GM23338 (cell line): ENCODE measurements around the gene BHLHA15. TPM values are rescaled to one million over a fixed set of nuclear protein-coding genes. Genes with fewer than 3 reads are reported as not detected.

Source experiments
- ATAC-seq: fragments of 200-7000 bp; cut with Tn5 transposase; 3 replicates; pipeline ENCODE4 v1.9.1; 2020
- DNase-seq: peaks from one replicate; pipeline ENCODE4 v3.0.0-alpha.2; 2015; ENCODE audit warnings: low spot score
- H2AFZ ChIP-seq: fragments of 200-600 bp; sonication (generic); 2 replicates; pipeline ENCODE4 v1.8.0; 2016; ENCODE audit warnings: antibody characterized with exemption, mild to moderate bottlenecking, moderate library complexity
- H3F3A ChIP-seq: fragments of 200-600 bp; sonication (generic); replicated peaks from 2 replicates; pipeline ENCODE4 v1.8.0; 2017; ENCODE audit warnings: antibody characterized with exemption, mixed run types, low read depth
- H3K27ac ChIP-seq: fragments of 200-600 bp; sonication (generic); 2 replicates; pipeline ENCODE4 v1.6.1; 2016; ENCODE audit warnings: low read depth
- H3K27me3 ChIP-seq: fragments of 200-600 bp; sonication (generic); 2 replicates; pipeline ENCODE4 v1.8.0; 2016; ENCODE audit warnings: mild to moderate bottlenecking, mixed run types, moderate library complexity; ENCODE audit not compliant: insufficient read depth
- H3K36me3 ChIP-seq: fragments of 200-600 bp; sonication (generic); 2 replicates; pipeline ENCODE4 v1.8.0; 2016; ENCODE audit warnings: mild to moderate bottlenecking; ENCODE audit not compliant: insufficient read depth
- H3K4me1 ChIP-seq: fragments of 200-600 bp; sonication (generic); 2 replicates; pipeline ENCODE4 v1.8.0; 2016; ENCODE audit warnings: mild to moderate bottlenecking, moderate library complexity; ENCODE audit not compliant: insufficient read depth
- H3K4me2 ChIP-seq: fragments of 200-600 bp; sonication (generic); 2 replicates; pipeline ENCODE4 v1.7.1; 2017; ENCODE audit warnings: mixed run types
- H3K4me3 ChIP-seq: fragments of 200-600 bp; sonication (generic); 2 replicates; pipeline ENCODE4 v1.6.1; 2016; ENCODE audit warnings: mixed run types
- H3K79me2 ChIP-seq: fragments of 200-600 bp; sonication (generic); replicated peaks from 2 replicates; pipeline ENCODE4 v1.8.0; 2017; ENCODE audit warnings: mild to moderate bottlenecking; ENCODE audit not compliant: insufficient read depth
- H3K9me2 ChIP-seq: fragments of 200-600 bp; sonication (generic); 2 replicates; pipeline ENCODE4 v1.8.0; 2017; ENCODE audit not compliant: insufficient read depth
- H4K20me1 ChIP-seq: fragments of 200-600 bp; sonication (generic); replicated peaks from 2 replicates; pipeline ENCODE4 v1.8.0; 2017; ENCODE audit warnings: mild to moderate bottlenecking; ENCODE audit not compliant: insufficient read depth
- H3K27ac Mint-ChIP-seq: 2 replicates; pipeline ENCODE4 v1.8.0; 2020; ENCODE audit warnings: inconsistent platforms, mild to moderate bottlenecking, moderate library complexity, mixed read lengths
- H3K27me3 Mint-ChIP-seq: 3 replicates; pipeline ENCODE4 v1.8.0; 2022; ENCODE audit warnings: low read depth, mild to moderate bottlenecking, moderate library complexity, mixed read lengths, inconsistent platforms; ENCODE audit not compliant: insufficient read depth, poor library complexity
- H3K36me3 Mint-ChIP-seq: 3 replicates; pipeline ENCODE4 v1.8.0; 2021; ENCODE audit warnings: low read depth, mild to moderate bottlenecking, inconsistent platforms, moderate library complexity, mixed read lengths
- H3K4me1 Mint-ChIP-seq: 3 replicates; pipeline ENCODE4 v1.8.0; 2020; ENCODE audit warnings: mild to moderate bottlenecking, inconsistent platforms, mixed read lengths
- H3K4me3 Mint-ChIP-seq: 3 replicates; pipeline ENCODE4 v1.8.0; 2021; ENCODE audit warnings: moderate library complexity, mild to moderate bottlenecking, inconsistent platforms, mixed read lengths
- H3K9me3 Mint-ChIP-seq: 3 replicates; pipeline ENCODE4 v1.8.0; 2020; ENCODE audit warnings: moderate library complexity, mild to moderate bottlenecking, inconsistent platforms, mixed read lengths
- CREB1 ChIP-seq: fragments of 250-450 bp; sonication (Bioruptor Pico); IDR thresholded peaks from 2 replicates; pipeline ENCODE4 v1.5.0; 2020; ENCODE audit warnings: low read depth, mild to moderate bottlenecking, moderate library complexity
- CTCF ChIP-seq, 2 experiments: fragments of 200-600 bp in 1 of 2; sonication (generic) in 1 of 2; conservative IDR thresholded peaks; 2 replicates each; pipeline versions ENCODE4 v1.5.1 to v1.6.1; 2016 to 2017; ENCODE audit warnings: antibody characterized with exemption in 2 of 2, low read depth in 2 of 2, mild to moderate bottlenecking in 2 of 2, moderate library complexity in 1 of 2
- ETS1 ChIP-seq: IDR thresholded peaks from 2 replicates; pipeline ENCODE4 v1.6.1; 2016; ENCODE audit warnings: antibody characterized with exemption
- EZH2 ChIP-seq: fragments of 200-600 bp; sonication (generic); IDR thresholded peaks from one replicate; pipeline ENCODE4 v1.8.0; 2017; ENCODE audit warnings: antibody characterized with exemption, mild to moderate bottlenecking, low read depth; ENCODE audit not compliant: unreplicated experiment
- EZH2phosphoT487 ChIP-seq: fragments of 200-600 bp; sonication (generic); IDR thresholded peaks from one replicate; pipeline ENCODE4 v1.8.1; 2018; ENCODE audit warnings: antibody characterized with exemption; ENCODE audit not compliant: unreplicated experiment
- JUNB ChIP-seq: IDR thresholded peaks from one replicate; pipeline ENCODE4 v1.6.1; 2016; ENCODE audit warnings: antibody characterized with exemption; ENCODE audit not compliant: unreplicated experiment
- NANOG ChIP-seq: IDR thresholded peaks from 2 replicates; pipeline ENCODE4 v1.6.1; 2016; ENCODE audit warnings: antibody characterized with exemption, borderline replicate concordance
- POLR2AphosphoS5 ChIP-seq: IDR thresholded peaks from 2 replicates; pipeline ENCODE4 v1.6.1; 2016; ENCODE audit warnings: antibody characterized with exemption, low read depth
- REST ChIP-seq: IDR thresholded peaks from one replicate; pipeline ENCODE4 v1.6.1; 2018; ENCODE audit warnings: antibody characterized with exemption; ENCODE audit not compliant: unreplicated experiment
- STAT1 ChIP-seq: IDR thresholded peaks from one replicate; pipeline ENCODE4 v1.6.1; 2016; ENCODE audit warnings: antibody characterized with exemption; ENCODE audit not compliant: unreplicated experiment
- ZNF114 ChIP-seq: fragments of 250-450 bp; sonication (Bioruptor Pico); IDR thresholded peaks from 2 replicates; pipeline ENCODE4 v1.5.0; 2020; ENCODE audit warnings: mild to moderate bottlenecking, moderate library complexity
- ZNF331 ChIP-seq: fragments of 250-450 bp; sonication (Bioruptor Pico); IDR thresholded peaks from 2 replicates; pipeline ENCODE4 v1.5.0; 2020; ENCODE audit warnings: low read depth, mild to moderate bottlenecking, moderate library complexity
- ZNF462 ChIP-seq: fragments of 250-450 bp; sonication (Bioruptor Pico); IDR thresholded peaks from 2 replicates; pipeline ENCODE4 v1.5.0; 2020; ENCODE audit warnings: mild to moderate bottlenecking, moderate library complexity
- polyA plus RNA-seq: library from polyadenylated mRNA; unstranded; fragments of >200 nt; fragmentation: Nextera tagmentation; extraction: Ambion mirVana; gene quantifications from 2 replicates; pipeline ENCODE4 v1.2.1, GENCODE V29; 2016
- total RNA-seq: library from RNA; depleted of rRNA; stranded (reverse); fragments of >200 nt; shearing (Covaris generic); gene quantifications from 2 replicates; pipeline ENCODE4 v1.2.3, GENCODE V29; 2014

Gene BHLHA15
- total and polyA plus RNA-seq, 2 experiments from 2014 or later = 1.4 to 8.3 TPM

- Histone ChIP-seq H2AFZ (no peak overlapping the region), H4K20me1 (no peaks in the 10 kb centered on the region), H3K27me3 (no peaks in the 10 kb centered on the region), H3K4me3 (no peak overlapping the region), H3K4me1 (peaks cover 19% of the 10 kb centered on the region), H3K27ac (no peak overlapping the region), H3K9me2 (no peaks in the 10 kb centered on the region), H3K36me3 (no peaks in the 10 kb centered on the region), H3F3A (peaks cover 14% of the 10 kb centered on the region; the same call in 1 of the 2 replicates), H3K79me2 (peaks cover 11% of the 10 kb centered on the region), H3K4me2 (no peak overlapping the region)
- no peak overlapping the region; the same call in 2 of the 3 replicates for H3K4me3 Mint-ChIP-seq
- H3K27ac Mint-ChIP-seq = no peak overlapping the region
- H3K36me3 Mint-ChIP-seq = peaks cover 3% of the 10 kb centered on the region; the same call in 1 of the 3 replicates
- peaks cover 18% of the 10 kb centered on the region for H3K4me1 Mint-ChIP-seq
- no peaks in the 10 kb centered on the region; the same call in 2 of the 3 replicates for H3K9me3 Mint-ChIP-seq
- peaks cover 11% of the 10 kb centered on the region for H3K27me3 Mint-ChIP-seq
- ATAC-seq (no peak), DNase-seq (no peak)
- TF ChIP-seq ZNF462 (CRISPR knock-in tag) (no peak), STAT1 (no peak), REST (no peak), ZNF331 (CRISPR knock-in tag) (no peak), CTCF (conservative IDR thresholded peaks at IDR 0.05; ENCODE audit: low read depth in 2 of 2) (no peak), POLR2AphosphoS5 (no peak), NANOG (no peak), CREB1 (CRISPR knock-in tag) (no peak), ETS1 (no peak), ZNF114 (no peak), EZH2phosphoT487 (no peak), EZH2 (no peak), JUNB (no peak)
Measured at GRCh38 chr7:98249106-98249505, 37.9 kb downstream of the BHLHA15 start.
